HG03469 (cell line): ENCODE data around the gene THNSL1.

ENCODE experiments used
- ATAC-seq: cut with Tn5 transposase; IDR thresholded peaks from one replicate; pipeline ENCODE4 v1.9.1; 2021; ENCODE audit warnings: mild to moderate bottlenecking, moderate library complexity, moderate number of reproducible peaks; ENCODE audit not compliant: unreplicated experiment

Gene THNSL1

GRCh38 chr10:25050402-25050801 lies 34.0 kb downstream of the THNSL1 start:
- no peak for ATAC-seq

GRCh38 chr10:25052012-25052411 lies 35.6 kb downstream of the THNSL1 start:
- ATAC-seq = no peak

- no peak for ATAC-seq
Observed at GRCh38 chr10:25056726-25057125, 40.3 kb downstream of the THNSL1 start.

- ATAC-seq = no peak
Observed at GRCh38 chr10:25057886-25058285, 41.5 kb downstream of the THNSL1 start.

GRCh38 chr10:25059990-25060389 lies 43.6 kb downstream of the THNSL1 start:
- ATAC-seq = no peak

- no peak for ATAC-seq
Observed at GRCh38 chr10:25061125-25061524, 44.7 kb downstream of the THNSL1 start.

GRCh38 chr10:25061711-25062449 lies 45.5 kb downstream of the THNSL1 start:
- no peak for ATAC-seq

- ATAC-seq = no peak
Observed at GRCh38 chr10:25063157-25063556, 46.7 kb downstream of the THNSL1 start.

GRCh38 chr10:25063644-25064043 lies 47.2 kb downstream of the THNSL1 start:
- no peak for ATAC-seq

- ATAC-seq = no peak
Observed at GRCh38 chr10:25064401-25064800, 48.0 kb downstream of the THNSL1 start.

GRCh38 chr10:25065761-25066476 lies 49.5 kb downstream of the THNSL1 start:
- no peak for ATAC-seq

- ATAC-seq = no peak
Observed at GRCh38 chr10:25068152-25069058, 52.0 kb downstream of the THNSL1 start.

- ATAC-seq = no peak
Observed at GRCh38 chr10:25071227-25071626, 54.8 kb downstream of the THNSL1 start.

GRCh38 chr10:25072786-25073185 lies 56.4 kb downstream of the THNSL1 start:
- ATAC-seq = no peak

- no peak for ATAC-seq
Observed at GRCh38 chr10:25075825-25076224, 59.4 kb downstream of the THNSL1 start.
